Stimulated activated naive CD8-positive, alpha-beta T cell treated with anti-CD3 and anti-CD28 coated beads, Interleukin-15, Interleukin-2, amounts not matched to agents 100 U/mL and 50 U/mL, for 24 hours (primary cell): ENCODE results near the gene LRIG1.
"Not testable (repeated sequence)": the region's sequence is repeated elsewhere in the genome, so short reads cannot be mapped to it uniquely, and the experiment has no call there.

ENCODE experiments used
- ATAC-seq: fragments of 150-1000 bp; cut with Tn5 transposase; one replicate; pipeline ENCODE4 v1.10.0; 2021
- DNase-seq: peaks from one replicate; pipeline ENCODE4 v3.0.0; 2021

The LRIG1 gene

GRCh38 chr3:66441129-66441528 lies 59.7 kb downstream of the LRIG1 start:
- DNase-seq (no peak), ATAC-seq (no peak)

DNA sequence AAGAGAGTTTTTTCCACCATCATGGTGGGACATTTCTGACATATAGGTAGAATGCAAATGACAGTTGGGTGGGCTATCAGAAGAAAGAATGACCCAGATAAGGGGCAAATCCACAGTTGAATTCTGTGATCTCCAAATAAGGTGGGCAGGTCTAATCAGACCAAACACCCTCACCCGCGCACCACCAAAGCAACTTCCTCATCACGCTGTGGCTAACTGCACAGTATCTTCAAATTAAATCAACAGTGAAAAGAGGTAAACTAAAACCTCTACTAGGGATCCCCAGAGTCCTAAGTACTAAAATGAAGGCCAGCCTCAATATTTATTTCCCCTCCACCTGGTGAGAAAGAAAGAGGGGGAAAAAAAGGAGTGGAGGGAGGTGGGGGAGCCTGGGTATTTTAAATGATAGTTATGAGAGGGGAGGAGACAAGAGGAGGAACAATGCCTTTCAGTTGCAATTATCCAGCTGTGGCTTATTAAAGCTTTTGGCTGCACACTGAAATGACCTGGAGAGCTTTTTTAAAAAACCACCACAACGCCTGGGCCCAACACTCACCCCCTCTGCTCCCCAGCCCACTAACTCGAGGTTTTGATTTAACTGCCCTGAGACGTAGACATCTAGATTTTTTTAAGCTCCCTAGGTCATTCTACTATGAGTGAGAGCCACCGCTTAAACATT lies 61.0 kb downstream of the LRIG1 start:
- ATAC-seq (no peak), DNase-seq (no peak)

GRCh38 chr3:66438046-66438445 lies 62.8 kb downstream of the LRIG1 start:
- no peak for DNase-seq
- ATAC-seq: no peak

GRCh38 chr3:66437341-66437929 lies 63.4 kb downstream of the LRIG1 start:
- DNase-seq (no peak), ATAC-seq (no peak)

DNA sequence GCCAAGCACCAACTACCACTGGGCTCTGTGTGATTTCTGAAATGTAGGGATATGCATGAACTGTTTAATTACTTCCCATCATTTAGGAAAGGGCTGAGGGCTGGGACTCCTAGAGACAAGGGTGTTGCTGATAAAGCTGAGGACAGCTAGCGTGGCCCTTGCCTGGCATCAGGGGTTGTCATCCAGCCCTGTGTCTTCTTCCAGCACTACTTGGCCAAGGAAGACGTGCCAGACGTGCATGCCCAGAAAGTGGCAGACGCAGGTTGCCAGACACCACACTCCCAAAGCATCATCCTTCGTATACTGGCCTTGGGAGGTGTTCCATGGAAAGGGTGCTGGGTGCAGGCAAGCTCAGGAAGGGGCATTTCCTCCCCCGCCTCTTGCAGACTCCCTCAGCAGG lies 64.8 kb downstream of the LRIG1 start:
- ATAC-seq (no peak), DNase-seq (no peak)

DNA sequence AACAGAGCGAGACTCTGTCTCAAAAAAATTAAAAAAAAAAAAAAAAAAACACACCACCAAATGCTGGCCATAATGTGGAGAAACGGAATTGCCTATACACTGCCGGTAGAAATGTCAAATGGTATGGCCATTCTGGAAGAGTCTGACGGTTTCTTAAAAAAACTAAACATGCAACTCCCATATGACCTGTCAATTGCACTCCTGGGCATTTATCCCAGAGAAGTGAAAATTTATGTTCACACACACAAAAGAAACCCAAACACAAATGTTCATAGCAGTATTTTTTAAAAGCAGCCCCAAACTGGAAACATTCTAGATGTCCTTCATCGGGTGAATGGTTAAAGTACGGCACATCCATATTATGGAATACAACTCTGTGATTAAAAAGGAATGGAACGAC lies 66.1 kb downstream of the LRIG1 start:
- ATAC-seq (no peak), DNase-seq (no peak)

DNA sequence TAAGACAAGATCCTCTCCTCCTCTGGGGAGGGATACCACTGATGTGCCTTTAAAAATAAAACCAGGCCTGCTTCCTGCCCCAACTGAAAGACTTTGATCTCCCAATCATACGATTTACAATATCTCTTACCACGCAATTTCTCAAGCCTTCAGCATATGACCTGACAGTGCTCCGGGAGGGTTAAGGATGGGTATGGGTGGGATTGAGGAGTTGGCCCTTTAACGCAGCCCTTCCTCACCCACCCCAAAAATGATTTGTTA lies 67.4 kb downstream of the LRIG1 start:
- ATAC-seq: no peak
- DNase-seq: no peak

- no peak for DNase-seq
- no peak for ATAC-seq
Observed at GRCh38 chr3:66432767-66433521, 67.9 kb downstream of the LRIG1 start.

GRCh38 chr3:66432041-66432766 lies 68.6 kb downstream of the LRIG1 start:
- DNase-seq (no peak), ATAC-seq (no peak)

DNA sequence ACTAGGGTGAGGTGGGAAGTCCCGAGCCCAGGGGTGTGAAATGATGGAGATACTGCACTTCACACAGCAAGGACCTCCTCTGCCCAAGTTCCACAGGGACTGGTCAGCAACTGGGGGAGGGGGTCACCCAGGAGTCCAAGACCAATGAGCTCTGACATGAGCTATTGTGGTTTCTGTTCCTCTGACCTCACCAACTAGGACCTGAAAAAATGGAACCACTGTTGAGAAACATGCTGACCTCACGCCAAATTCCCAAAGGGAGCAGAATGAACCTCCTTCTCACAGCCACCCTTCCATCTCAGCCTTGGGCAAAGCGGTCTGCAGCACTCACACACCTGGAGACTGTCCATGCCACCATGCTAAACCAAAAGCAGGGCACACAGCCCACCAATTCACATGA lies 69.3 kb downstream of the LRIG1 start:
- DNase-seq: no peak
- ATAC-seq: no peak

- ATAC-seq: no peak
Observed at GRCh38 chr3:66430876-66431275, 69.9 kb downstream of the LRIG1 start.

GRCh38 chr3:66428733-66429132 lies 72.1 kb downstream of the LRIG1 start:
- DNase-seq: no peak
- ATAC-seq: no peak

More at GRCh38 chr3:66430876-66431275, 69.9 kb downstream of the LRIG1 start:
- DNase-seq: no peak

- ATAC-seq (no peak), DNase-seq (no peak)
Observed at GRCh38 chr3:66427951-66428474, 72.8 kb downstream of the LRIG1 start.

- DNase-seq: no peak
- ATAC-seq: no peak
Observed at GRCh38 chr3:66427352-66427751, 73.5 kb downstream of the LRIG1 start.

GRCh38 chr3:66426135-66426534 lies 74.7 kb downstream of the LRIG1 start:
- no peak for ATAC-seq
- DNase-seq: no peak

DNA sequence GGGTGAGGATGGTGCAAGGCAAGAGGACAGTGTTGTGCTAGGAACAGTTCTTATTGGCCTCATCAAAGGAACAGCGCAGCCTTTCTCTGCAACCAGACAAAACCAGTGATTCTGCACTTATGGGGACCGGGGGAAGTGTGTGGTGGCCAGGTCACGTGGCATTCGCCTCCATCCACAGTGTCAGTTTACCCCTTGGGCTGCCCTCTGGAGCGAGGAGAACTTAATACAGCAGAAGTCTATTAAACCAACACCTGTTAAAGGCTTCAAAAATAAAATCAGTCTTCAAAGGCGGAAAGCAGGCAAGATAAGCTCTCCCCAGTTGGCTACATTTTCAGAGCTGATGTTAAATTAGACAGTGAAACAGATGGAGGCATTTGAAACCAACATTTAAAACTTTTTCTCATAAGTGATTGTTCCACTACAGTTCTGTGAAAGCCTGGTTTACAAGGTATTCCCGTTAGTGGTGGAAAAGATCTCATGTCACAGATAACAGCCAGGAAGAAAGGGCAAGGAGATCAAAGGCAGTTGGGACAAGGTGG lies 75.2 kb downstream of the LRIG1 start:
- ATAC-seq (no peak), DNase-seq (no peak)

GRCh38 chr3:66425032-66425431 lies 75.8 kb downstream of the LRIG1 start:
- DNase-seq (no peak), ATAC-seq (no peak)

DNA sequence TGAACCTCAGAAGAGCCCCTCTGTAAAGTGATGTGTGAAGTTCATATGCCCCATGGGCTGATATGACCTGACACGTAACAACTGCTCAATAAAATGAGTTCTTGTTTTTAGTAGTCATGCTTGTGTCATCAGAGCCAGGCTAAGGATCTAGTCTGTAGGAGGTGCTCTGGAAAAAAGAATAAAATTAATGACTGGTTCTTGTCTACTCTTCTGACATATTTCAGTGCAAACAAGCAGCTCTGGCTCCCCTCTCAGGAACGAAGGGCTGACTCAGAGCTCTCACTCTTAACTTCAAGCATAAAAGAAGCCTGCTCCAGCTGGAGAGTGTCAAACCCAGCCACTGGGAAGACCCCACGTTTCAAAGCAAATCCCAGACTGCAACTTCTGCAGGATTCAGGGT lies 77.0 kb downstream of the LRIG1 start:
- peak; percentile 36 for ATAC-seq
- DNase-seq: no peak

GRCh38 chr3:66421893-66422292 lies 78.9 kb downstream of the LRIG1 start:
- not testable (repeated sequence) for ATAC-seq, DNase-seq

- ATAC-seq, DNase-seq: not testable (repeated sequence)
Observed at GRCh38 chr3:66421144-66421543, 79.7 kb downstream of the LRIG1 start.

DNA sequence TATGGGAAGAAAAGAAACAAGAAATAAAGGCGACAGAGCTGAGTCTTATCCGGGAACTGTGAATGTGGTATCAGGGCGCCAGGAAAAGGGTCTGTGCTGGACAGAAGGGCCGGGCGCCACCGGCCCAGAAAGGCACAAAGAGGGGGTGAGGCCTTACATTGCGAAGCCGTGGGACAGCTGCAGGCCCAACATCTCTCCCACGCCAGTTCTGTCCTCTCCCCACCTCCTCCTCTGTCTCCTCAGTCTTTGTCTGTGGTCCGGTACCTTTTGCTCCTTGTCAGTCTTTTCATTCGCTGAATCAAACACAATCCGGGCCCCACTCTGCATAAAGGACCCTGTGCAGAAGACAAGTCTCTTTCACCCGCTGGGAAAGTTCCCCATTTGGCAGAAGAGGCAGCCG lies 81.8 kb downstream of the LRIG1 start:
- ATAC-seq (no peak), DNase-seq (no peak)

DNA sequence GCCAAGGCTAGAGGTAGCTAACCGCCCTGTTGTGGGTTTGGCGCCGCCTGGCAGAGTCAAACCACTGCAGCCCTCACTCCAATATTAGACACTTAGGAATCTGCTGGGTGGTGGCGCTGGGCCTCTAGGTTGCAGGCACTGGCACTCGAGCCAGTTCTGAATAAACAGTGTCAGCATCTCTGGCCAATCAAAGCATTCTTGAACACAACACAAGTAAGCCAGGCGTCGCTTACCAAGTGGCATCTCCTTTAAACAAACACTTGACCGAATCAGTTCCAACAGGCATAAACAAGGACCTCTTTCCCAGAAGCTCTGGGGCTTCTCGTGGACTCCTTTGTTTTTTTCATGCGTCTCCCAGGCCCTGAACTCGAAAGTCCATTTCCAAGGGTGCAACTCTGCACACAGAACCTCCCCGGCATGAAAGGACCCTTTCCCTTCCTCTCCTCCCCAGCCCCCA lies 82.3 kb downstream of the LRIG1 start:
- DNase-seq (no peak), ATAC-seq (no peak)
